GM19035 (cell line): ENCODE data around the gene TSHZ1.
"Not testable (repeated sequence)": the region's sequence is repeated elsewhere in the genome, so short reads cannot be mapped to it uniquely, and the experiment has no call there.

Experiments used
- ATAC-seq: cut with Tn5 transposase; IDR thresholded peaks from one replicate; pipeline ENCODE4 v1.9.1; 2021; ENCODE audit not compliant: unreplicated experiment

The TSHZ1 gene

DNA sequence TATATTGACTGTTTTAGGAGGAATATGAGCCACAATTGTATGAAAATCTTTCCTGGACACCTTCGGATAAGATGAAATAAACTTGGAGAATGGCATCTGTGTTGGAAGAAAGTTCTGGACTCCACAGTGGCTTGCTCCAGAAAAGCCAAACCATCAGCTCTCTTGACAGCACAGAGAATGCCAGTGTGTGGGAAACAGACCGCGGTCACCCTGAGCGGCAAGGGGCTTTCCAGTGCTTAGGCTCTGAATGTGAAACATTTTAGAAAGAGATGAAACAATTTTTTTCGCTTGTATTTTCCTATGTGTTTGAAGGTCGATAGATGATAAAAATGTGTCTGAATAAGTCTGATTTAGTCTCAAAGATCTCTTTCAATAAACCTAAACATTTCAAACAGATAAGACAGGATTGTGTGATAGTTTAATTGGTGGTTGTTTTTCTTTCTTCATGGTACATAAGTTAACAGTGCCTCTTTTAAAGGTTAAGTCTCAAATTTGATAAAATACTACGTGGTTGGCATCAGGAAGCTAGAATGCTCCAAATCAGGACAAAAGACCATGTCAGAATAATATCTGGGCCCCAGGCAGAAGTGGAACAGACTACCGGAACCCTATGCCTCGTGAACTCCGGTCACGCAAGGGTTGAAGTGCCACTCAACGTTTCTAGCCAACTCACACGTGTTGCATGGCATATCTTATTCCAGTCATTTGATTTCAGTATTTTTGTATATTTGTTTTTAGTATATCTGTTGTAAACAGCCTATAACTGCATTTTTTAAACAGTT is 30.6 kb upstream of the TSHZ1 start:
- no peak for ATAC-seq

DNA sequence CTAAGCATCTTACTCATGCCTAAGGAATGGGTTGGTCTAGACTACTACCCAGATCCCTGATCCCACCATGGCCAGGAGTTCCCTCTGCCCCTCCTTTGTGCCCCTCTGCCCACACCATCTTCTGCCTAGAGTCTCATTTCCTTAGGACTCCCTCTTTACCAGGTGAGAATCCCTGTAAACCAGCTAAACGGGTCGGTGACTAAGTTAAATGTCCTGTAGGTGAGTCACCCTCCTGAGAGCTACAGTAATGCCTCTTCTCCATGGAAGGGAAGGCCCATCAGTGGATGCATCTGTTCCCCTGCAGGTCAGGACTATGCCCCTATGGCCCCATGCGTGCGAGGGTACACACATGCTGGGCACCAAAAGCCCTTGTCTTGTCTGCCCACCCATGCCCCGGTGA is 27.1 kb upstream of the TSHZ1 start:
- no peak for ATAC-seq

DNA sequence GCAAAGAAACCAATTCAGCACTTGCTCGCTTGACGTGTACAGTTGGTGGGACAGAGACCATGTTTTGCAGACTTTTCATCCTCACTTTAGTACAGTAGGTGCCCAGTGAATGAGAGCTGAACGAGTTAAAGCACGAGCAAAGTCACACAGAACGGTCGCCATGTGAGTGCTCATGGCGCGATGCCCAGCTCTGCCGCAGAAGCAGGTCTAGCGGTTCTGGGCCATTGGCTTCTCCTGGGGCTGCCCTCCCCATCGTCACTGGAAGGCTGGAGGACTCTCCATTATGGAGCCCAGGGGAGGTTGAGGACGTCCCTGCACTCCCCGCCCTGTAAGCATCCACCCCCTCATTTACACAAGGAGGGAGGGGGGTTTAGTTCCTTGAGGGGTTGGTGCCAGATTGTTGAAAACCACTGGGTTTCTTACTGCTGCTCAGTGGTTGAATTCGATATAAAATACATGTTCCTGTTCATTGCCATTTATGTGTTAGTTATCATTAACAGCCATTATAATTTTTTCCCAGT is 26.6 kb upstream of the TSHZ1 start:
- ATAC-seq = no peak

DNA sequence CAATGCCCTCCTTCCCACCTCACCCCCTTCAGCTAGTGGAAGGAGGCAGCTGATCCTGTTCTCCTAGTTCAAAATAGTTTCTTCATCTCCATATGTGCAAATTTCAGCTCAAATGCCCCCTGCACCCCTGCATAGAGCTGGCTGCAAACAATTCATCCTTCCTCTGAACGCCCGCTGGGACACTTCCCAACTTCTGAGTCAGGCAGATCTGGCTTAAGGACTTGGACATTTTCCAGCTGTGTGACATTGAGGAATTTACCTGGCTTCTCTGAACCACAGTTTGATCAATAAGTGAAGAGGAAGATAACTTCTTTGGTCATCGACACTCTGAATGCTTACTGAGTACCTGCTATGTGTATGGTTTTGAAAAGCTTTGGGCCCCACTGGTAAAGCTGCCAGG is 25.1 kb upstream of the TSHZ1 start:
- no peak for ATAC-seq

DNA sequence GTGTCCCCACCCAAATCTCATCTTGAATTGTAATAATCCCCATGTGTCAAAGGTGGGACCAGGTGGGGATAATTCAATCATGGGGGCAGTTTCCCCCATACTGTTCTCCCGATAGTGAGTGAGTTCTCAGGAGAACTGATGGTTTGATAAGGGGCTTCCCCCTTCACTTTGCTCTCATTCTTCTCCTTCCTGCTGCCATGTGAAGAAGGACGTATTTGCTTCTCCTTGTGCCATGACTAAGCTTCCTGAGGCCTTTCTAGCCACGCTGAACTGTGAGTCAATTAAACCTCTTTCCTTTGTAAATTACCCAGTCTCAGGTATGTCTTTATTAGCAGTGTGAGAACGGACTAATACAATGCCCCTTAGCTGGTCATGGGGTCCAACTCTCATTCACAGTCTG is 22.9 kb upstream of the TSHZ1 start:
- not testable (repeated sequence) for ATAC-seq

DNA sequence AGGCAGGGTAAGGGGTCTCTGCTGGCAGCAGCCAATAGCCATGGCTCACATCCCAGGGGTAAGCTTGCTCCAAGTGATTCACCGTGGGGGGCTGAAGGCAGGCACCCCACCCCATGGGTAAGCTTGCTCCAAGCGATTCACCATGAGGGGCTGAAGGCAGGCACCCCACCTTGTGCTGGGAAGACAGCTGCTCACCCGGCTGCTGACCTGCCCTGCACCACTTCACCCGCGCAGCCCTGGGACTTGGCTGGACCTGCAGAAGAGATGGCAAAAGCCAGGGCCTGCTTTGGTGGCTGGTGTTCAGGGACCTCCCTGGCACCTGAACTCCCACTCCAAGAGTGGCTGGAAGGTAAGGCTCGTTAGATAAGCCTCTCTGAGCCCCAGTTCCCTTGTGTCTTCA is 20.9 kb upstream of the TSHZ1 start:
- ATAC-seq = no peak

DNA sequence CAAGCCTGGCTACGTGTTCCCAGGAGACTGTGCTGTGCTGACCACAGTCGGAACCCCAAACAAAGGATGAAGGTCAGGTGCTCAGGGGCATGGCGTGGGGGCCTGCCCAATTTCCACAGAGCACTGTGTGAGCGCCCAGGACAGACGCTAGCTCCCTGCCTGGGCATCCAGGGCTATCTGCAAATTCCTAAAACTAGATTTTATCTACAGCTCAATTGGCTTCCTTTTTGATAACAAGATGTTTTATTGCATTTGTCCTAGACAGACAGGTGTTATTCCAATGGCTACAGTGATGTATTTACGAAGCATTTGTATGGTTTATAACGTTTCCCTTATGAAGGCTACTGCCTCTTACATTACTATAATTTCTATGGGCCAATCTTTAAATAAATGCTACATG is 17.7 kb upstream of the TSHZ1 start:
- no peak for ATAC-seq

DNA sequence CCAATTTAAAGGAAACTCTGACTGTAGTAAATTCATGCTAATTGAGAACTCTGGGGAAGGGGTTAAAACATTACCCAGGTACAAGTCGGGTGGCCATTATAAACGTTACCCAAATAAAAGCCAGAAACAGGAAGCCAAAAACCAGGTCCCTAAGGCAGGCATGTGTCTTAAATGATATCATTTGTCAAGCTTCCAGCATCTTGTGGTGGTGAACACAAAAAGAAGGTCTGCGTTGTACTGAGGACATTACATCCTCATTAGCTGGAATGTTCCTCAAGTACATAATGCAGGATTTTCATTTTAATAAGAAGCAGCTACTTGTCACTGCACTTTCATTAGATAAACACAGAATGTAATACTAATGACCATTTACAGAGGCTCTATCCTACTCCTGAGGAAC is 12.6 kb upstream of the TSHZ1 start:
- ATAC-seq = no peak

DNA sequence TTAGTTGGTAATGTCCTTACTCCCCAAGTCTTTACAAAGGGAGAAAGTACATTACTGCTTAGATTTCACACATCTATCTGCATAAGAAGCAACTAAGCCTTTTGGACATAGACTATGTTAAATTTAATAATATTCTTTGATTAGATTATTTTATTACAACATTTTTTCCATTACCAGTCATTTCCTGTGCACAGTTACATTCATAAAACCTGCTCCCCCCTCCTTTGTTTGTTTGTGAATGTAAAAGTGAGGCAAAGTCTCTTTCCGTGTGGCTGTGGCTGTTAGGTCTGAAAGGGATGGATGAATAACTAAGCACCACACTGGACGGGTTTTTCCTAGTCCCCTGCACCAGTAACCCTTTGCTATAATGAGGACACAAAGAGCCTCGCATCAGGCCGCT is 11.3 kb upstream of the TSHZ1 start:
- ATAC-seq = no peak

DNA sequence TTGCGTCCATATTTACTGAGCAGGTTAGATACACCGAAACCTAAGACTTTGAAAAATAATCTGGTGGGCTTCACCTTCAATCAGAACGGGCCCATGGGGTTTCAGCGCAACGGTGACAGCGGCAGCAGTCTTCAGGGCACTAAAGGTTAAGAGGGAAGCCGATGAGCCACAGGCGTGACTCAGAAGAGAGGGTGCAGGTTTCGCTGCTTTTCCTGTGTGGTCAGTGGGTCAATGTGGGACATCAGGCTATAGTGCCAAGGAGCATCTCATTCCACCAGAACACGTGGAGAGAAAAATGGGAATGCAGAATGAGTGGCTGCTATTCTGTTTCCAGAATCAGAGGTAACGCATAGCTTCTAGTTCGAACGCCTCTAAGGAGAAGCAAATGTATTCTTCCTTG is 10.5 kb upstream of the TSHZ1 start:
- ATAC-seq = no peak

DNA sequence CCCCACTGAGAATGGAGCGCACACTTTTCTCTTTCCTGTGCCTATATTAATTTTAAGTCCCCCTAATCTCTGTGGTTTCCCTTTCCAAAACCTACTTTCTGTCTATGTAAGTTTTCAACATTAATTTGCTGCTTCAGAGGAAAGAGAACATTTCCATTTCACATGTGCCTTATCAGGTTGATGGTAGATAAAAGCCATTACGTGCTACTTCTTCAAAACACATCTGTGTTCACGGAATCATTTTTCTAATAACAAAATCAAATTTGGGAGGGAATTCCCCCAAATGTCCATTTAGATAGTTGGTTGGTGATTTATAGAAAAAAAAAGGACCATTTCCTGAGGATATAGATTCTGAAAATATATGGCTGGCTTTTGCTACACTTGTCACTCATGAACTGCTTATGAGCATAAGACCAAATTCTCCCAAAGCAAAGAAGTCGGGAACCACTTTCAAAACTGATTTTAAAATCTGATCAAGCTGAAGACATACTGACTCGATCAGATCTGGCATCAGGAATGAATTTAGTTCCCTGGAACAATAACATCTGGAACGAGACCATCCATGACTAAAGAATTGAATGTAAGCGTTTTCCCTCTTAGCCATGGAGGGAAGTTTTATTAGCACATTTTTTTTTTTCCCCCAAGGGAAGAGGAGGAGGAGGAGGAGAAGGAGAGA is 9.9 kb upstream of the TSHZ1 start:
- no peak for ATAC-seq

DNA sequence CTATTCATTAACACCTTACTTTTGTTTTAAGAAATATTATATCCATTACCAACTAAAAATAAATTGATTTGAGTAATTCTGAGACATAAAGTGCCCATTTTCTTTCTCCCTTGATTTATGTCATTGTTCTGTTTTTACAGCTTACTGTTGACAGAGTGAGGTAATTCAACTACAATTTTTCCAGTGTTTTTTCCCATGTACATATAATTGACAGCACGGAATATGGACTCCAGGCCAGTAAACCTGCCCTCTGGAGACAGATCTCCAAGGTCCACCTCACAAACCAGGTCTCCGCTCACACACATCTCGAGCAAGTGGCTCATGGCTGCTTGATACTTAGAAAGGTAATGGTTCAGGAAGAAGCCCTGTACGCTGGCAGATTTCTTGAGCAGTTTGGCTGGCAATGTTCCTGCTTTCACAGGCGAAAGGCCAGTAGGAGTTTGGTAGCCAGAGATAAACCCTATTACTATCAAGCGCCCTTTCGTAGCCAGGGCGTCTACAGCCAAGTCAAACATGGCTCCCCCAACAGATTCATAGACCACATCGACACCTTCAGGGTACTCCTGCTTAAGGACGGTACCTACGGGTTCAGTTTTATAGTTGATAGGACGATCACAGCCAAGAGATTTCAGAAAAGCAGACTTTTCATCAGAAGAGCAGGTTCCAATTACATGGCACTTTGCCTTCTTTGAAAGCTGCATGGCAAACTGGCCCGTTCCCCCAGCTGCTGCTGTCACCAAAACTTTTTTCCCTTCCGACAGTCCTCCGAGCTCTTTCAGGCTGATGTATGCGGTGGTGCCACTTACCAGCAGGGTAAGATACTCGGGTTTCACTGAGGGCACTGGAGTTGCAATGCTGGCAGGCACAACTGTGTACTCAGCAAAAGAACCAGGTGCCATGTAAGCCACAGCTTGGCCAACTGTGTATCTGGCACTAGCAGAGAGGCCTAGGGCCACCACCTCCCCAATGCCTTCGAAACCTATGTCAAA is 9.0 kb upstream of the TSHZ1 start:
- no peak for ATAC-seq

DNA sequence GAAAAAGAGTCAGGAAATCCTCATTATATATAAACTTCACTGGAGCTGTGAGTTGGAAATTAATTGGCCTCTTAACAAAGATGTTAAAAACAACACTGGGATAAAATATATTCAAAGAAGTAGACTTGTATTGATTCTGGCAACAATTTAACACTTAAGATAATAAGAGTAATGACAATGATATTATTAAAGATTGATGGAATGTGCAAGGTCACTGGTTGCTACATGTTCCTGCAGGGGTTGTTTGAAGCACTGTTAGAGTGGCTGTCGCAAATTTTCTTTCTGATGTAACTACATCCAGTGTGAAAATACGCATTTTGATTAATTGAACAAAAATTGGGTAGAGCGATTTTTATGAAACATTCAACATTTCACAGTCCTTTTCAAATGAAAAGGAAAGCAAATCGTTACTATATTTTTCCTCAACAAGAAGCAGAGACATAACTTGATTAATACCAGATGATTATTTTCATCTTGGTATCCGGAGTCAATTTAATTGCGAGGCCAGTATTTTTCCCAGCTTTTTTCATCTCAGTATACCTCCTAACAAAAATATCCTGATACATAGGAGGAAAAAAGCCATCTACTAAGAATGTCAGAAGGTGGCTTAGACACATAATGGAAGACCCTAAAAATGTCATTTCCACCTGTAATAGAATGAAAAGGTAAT is 7.8 kb upstream of the TSHZ1 start:
- no peak for ATAC-seq

DNA sequence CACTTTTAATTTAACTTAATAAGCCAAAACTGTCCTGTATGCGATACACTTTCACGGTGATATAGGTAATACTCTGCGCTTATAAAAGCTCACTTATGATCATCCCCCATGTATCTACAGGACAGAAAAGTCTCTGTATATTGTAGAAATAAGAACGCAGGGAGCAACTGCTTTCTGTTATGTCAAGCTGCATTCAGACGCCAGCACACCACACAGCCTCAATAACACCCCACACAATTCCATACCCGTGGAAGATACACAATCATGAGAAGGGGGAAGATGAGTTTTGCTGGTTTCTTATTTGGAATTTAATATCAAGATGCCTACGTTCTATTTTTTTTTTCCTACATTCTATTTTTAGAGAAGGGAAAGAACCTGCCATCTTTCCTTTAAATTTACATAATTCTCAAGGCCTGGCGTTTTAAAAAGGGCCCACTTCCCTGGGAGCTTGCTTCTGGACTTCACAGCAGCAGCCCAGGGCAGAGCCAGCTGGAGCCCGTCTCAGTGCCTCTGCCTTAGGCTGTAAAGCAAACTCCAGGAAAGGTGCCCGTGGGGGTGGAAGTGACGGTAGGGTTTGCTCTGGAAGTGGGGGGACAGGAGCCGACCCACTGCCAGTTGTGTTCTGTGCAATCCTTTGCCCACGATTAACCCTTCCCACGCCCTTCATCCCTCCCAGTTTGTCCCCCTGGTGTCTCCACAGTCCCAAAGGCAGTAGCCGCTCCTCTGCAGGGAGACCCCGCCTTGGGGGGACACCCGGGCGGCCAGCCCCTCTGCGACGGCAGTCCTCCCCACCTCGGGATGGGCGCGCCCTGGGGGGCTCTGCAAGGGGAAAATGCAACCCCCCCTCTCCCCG is 7.0 kb upstream of the TSHZ1 start:
- ATAC-seq = no peak

DNA sequence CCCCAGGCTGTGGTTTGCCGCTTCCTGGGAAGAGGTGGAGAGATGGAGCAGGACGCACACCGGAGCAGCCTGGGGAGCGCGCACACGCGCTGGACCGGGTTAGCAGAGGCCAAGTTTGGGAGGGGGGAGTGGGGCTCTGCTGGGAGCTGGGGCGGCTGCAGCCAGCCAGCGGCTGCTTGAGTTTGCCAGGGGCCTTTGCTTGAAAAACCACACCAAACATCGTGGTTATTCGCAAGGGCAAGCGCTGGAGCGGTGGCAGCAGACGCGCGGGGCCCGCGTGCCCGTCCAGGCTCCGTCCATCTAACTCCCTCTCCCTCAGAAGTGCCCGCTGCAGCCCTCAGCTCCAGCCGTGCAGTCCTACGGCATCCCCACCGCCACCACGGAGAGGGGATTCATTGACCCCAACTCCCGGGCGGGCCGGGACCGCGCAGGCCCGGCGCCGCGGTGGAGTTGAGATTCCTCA is 6.3 kb upstream of the TSHZ1 start:
- no peak for ATAC-seq

DNA sequence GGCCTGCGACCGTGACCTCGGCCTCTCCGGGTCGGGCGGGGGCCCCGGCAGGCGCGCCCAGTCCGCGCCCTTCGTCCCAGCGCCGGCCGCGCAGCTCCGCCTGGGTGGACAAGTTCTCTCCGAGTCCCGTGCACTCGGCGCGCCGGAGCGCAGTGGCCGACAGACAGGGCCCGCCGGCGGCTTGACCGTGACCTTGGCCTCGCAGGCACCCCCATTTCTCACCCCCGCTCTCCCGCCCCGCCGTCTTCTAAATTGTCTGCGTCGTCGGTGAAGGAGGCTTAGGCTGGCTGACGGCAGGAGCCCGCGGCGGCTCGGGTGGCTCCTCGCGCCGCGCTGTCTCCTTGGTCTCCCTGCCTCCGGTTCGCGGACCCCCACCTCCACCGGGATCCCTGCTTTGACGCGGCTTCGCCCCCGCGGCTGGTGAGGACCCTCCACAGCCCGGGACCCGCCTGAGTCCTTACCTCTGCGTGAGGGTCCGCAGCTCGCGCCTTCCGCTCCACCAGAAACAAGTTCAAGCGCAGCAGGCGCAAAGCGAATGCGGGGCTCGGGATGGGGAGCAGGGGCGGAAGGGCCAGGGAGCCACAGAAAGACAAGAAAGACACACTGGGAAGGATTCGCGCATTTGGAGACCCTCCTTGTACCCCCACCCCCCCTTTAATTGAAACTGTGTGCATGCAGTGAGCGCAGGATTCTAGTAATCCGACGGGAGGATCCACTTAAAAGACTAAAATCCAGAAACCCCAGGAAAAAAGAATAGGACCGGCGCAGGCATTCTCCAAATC is 5.7 kb upstream of the TSHZ1 start:
- no peak for ATAC-seq

DNA sequence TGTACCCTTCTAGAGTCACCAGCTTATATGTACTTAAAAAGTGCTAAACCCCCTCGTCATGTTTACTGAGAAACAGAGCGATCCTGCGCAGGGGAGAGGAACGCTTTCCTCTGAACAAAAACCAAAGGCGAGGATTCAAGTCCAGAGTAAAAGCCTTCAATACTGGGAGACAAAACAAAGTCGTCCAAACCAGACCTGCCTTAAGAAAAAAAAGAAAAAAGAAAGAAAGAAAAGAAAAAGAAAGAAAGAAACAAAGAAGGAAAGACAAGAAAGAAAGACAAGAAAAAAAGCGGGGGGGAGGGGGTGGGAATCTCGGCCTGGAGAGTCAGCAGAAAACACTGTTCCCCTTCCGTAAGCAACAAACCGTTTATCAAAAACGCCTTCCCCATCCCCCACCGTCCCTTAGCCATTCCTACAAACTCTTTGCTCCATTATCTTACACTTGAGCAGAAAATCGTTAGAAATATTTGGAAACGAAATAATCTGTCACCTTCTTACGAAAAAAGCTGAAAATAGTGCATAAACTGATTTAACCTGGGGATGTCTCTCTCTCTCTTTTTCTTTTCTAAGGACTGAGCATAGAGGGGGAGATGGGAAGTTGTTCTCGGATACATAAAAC is 5.0 kb upstream of the TSHZ1 start:
- ATAC-seq = no peak

DNA sequence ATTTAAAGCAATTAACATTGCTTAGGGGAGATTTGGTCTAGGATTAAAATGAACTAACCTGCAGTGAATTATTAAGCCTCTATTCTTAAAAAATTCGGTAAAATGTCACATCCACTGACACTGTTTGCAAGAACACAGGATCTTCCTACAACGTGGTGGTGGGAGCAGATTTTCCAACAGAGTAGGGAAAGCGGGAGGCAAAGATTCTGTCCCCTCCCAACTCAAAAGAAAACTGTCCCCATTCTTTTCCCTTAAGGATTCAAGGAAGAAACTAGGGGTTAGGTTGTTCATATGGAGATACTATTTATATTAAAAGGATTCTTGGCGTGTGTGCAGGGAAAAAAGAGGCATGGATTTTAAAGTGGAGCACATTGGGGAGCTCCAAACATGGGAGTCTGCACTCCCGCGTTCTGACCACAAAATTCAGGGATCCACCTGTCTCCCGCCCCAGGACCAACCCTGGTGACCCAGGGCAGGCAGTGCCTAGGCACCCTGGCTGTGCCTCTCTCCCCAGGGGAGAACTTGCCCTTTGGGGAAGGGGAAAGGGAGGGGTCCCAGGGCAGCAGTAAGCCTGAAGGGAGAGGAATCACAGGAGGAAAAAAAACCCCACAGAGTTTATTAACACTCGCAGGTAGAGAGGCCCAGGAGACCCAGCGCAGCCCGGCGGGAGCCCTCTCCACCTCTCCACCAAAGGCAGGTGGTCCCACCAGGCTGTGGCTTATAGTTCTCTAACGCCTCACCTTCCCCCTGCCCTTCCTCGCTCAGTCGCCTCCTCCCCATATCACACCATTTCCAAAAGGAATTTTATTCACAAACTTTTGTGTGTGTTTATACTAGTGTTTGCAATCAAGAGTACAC is 3.9 kb upstream of the TSHZ1 start:
- ATAC-seq = no peak
